Measurements from ENCODE around the gene CREB3L2.
A peak's percentile ranks its signal among the peaks of the same experiment; 100 is the strongest.

The CREB3L2 gene, protein sequence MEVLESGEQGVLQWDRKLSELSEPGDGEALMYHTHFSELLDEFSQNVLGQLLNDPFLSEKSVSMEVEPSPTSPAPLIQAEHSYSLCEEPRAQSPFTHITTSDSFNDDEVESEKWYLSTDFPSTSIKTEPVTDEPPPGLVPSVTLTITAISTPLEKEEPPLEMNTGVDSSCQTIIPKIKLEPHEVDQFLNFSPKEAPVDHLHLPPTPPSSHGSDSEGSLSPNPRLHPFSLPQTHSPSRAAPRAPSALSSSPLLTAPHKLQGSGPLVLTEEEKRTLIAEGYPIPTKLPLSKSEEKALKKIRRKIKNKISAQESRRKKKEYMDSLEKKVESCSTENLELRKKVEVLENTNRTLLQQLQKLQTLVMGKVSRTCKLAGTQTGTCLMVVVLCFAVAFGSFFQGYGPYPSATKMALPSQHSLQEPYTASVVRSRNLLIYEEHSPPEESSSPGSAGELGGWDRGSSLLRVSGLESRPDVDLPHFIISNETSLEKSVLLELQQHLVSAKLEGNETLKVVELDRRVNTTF
- long read RNA-seq, full-length matches to known transcripts: 2 of 32 reads
- long read RNA-seq, partial matches to known transcripts: 12 of 32 reads
- long read RNA-seq, other reads (novel, unspliced or antisense): 18 of 32 reads

- Histone ChIP-seq H3K4me3 (replicated peaks; ENCODE audit: insufficient read depth, low read length) (peak within 1 kb of the TSS; percentile 85), H3K27ac (replicated peaks) (peak within 1 kb of the TSS; percentile 76), H3K27me3 (ENCODE audit: insufficient read depth, poor library complexity, severe bottlenecking) (no peaks in the 10 kb centered on the region)
- TF ChIP-seq REST (IDR thresholded peaks at IDR 0.05; ENCODE audit: insufficient replicate concordance, low read depth) (peak; percentile 45), SPI1 (IDR thresholded peaks at IDR 0.05; ENCODE audit: borderline replicate concordance, low read depth) (no peak), GABPA (IDR thresholded peaks at IDR 0.05; ENCODE audit: low read depth) (no peak), POLR2AphosphoS5 (IDR thresholded peaks at IDR 0.05; ENCODE audit: low read depth) (peak; percentile 57)
- TF ChIP-seq, protein P1, sequence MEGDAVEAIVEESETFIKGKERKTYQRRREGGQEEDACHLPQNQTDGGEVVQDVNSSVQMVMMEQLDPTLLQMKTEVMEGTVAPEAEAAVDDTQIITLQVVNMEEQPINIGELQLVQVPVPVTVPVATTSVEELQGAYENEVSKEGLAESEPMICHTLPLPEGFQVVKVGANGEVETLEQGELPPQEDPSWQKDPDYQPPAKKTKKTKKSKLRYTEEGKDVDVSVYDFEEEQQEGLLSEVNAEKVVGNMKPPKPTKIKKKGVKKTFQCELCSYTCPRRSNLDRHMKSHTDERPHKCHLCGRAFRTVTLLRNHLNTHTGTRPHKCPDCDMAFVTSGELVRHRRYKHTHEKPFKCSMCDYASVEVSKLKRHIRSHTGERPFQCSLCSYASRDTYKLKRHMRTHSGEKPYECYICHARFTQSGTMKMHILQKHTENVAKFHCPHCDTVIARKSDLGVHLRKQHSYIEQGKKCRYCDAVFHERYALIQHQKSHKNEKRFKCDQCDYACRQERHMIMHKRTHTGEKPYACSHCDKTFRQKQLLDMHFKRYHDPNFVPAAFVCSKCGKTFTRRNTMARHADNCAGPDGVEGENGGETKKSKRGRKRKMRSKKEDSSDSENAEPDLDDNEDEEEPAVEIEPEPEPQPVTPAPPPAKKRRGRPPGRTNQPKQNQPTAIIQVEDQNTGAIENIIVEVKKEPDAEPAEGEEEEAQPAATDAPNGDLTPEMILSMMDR (IDR thresholded peaks at IDR 0.05; ENCODE audit: insufficient read depth, low read length): no peak
- DNase-seq (ENCODE audit: low read depth in 1 of 2, low spot score in 1 of 2): peak; percentile 53 to 59
Measured at GRCh38 chr7:138001529-138002095, at the start of gene CREB3L2. Gene CREB3L2 (minus strand): TSS chr7:138002086. CDS start chr7:138001705, 381 bp downstream.

DNA sequence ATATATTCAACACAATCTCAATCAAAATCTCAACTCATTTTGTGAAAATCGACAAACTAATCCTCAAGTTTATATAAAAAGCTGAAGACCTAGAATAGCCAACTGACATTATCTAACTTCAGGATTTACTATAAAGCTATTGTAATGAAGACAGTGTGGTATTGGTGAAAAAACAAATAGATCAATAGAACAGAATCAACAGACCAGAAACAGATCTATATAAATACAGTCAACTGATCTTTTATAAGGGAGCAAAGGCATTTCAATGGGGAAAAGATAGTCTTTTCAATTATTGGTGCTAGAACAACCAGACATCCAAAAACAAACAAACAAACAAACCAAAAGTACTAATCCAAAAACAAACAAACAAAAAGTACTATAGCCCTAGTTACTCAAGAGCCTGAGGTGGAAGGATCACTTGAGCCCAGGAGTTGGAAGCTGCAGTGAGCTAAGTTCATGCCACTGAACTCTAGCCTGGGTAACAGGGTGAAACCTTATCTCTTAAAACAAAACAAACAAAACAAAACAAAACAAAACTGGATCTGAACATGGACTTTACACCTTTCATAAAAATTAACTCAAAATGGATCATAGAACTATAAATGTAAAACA lies 47.7 kb upstream of the CREB3L2 start:
- H3K27ac ChIP-seq (replicated peaks): no peak overlapping the region
- no peak for TF ChIP-seq REST (IDR thresholded peaks at IDR 0.05; ENCODE audit: insufficient replicate concordance, low read depth)
- TF ChIP-seq SPI1 (IDR thresholded peaks at IDR 0.05; ENCODE audit: borderline replicate concordance, low read depth): no peak
- no peak for TF ChIP-seq POLR2AphosphoS5 (IDR thresholded peaks at IDR 0.05; ENCODE audit: low read depth)
- TF ChIP-seq GABPA (IDR thresholded peaks at IDR 0.05; ENCODE audit: low read depth): no peak
- TF ChIP-seq, protein P1 (IDR thresholded peaks at IDR 0.05; ENCODE audit: insufficient read depth, low read length): no peak
- H3K27me3 ChIP-seq (ENCODE audit: insufficient read depth, poor library complexity, severe bottlenecking): no peaks in the 10 kb centered on the region
- DNase-seq (ENCODE audit: low read depth in 1 of 2, low spot score in 1 of 2): no peak
- no peak overlapping the region for H3K4me3 ChIP-seq (replicated peaks; ENCODE audit: insufficient read depth, low read length)

DNA sequence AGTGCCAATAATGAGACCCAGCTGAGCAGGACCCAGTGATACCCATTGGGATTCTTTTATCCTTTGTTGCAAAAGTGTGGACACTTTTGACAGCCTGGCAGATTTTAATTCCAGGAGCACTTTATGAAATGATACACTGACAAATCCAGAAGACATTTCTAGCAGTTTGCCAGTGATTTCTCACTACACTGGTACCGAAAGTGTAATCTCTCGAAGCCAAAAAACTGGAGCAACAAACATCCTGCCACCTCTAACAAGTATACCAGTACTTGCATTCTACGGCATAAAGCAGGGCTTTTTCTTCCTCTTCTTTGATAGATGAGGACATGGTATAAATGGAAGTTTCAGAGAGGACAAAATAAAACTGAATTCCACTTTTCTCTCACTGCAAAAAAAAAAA lies 46.0 kb upstream of the CREB3L2 start:
- no peak for DNase-seq (ENCODE audit: low read depth in 1 of 2, low spot score in 1 of 2)
- H3K4me3 ChIP-seq (replicated peaks; ENCODE audit: insufficient read depth, low read length): no peak overlapping the region

More for the DNA sequence above, 46.0 kb upstream of the CREB3L2 start:
- no peak for TF ChIP-seq SPI1 (IDR thresholded peaks at IDR 0.05; ENCODE audit: borderline replicate concordance, low read depth)
- TF ChIP-seq, protein P1 (IDR thresholded peaks at IDR 0.05; ENCODE audit: insufficient read depth, low read length): no peak
- TF ChIP-seq REST (IDR thresholded peaks at IDR 0.05; ENCODE audit: insufficient replicate concordance, low read depth): no peak
- no peak for TF ChIP-seq POLR2AphosphoS5 (IDR thresholded peaks at IDR 0.05; ENCODE audit: low read depth)
- TF ChIP-seq GABPA (IDR thresholded peaks at IDR 0.05; ENCODE audit: low read depth): no peak
- no peaks in the 10 kb centered on the region for H3K27me3 ChIP-seq (ENCODE audit: insufficient read depth, poor library complexity, severe bottlenecking)
- no peak overlapping the region for H3K27ac ChIP-seq (replicated peaks)

All from HL-60 (cell line).